NCI-H2171 treated with DMSO at 0.1 percent for 48 hours (cell line): Measurements from ENCODE around the gene NRXN3.

ENCODE experiments used
- DNase-seq: peaks from one replicate; lab custom pipeline; 2025; lab: John Stamatoyannopoulos, UW

The NRXN3 gene

GRCh38 chr14:79225815-79226214, 1055.6 kb downstream of the NRXN3 start:
- DNase-seq, result no peak

- peak; percentile 97 for DNase-seq
These were observed 1059.3 kb downstream of the NRXN3 start for GRCh38 chr14:79229383-79229909.

GRCh38 chr14:79242666-79243065, 1072.5 kb downstream of the NRXN3 start:
- peak; percentile 93 for DNase-seq

GRCh38 chr14:79246173-79246572, 1076.0 kb downstream of the NRXN3 start:
- no peak for DNase-seq

- DNase-seq, result no peak
These were observed 1078.0 kb downstream of the NRXN3 start for GRCh38 chr14:79248126-79248525.

GRCh38 chr14:79248771-79249170, 1078.6 kb downstream of the NRXN3 start:
- DNase-seq, result peak; percentile 72

GRCh38 chr14:79251278-79251677, 1081.1 kb downstream of the NRXN3 start:
- DNase-seq, result no peak

GRCh38 chr14:79253576-79253975, 1083.4 kb downstream of the NRXN3 start:
- no peak for DNase-seq

- no peak for DNase-seq
These were observed 1084.0 kb downstream of the NRXN3 start for GRCh38 chr14:79254069-79254775.

- peak; percentile 71 for DNase-seq
These were observed 1086.2 kb downstream of the NRXN3 start for GRCh38 chr14:79256380-79256779.

- DNase-seq, result no peak
These were observed 1090.2 kb downstream of the NRXN3 start for GRCh38 chr14:79260406-79260805.

- no peak for DNase-seq
These were observed 1095.3 kb downstream of the NRXN3 start for GRCh38 chr14:79265366-79265946.

GRCh38 chr14:79270361-79270760, 1100.2 kb downstream of the NRXN3 start:
- DNase-seq, result no peak

GRCh38 chr14:79271122-79271521, 1100.9 kb downstream of the NRXN3 start:
- DNase-seq, result no peak

- no peak for DNase-seq
These were observed 1104.6 kb downstream of the NRXN3 start for GRCh38 chr14:79274641-79275291.

- peak; percentile 42 for DNase-seq
These were observed 1105.1 kb downstream of the NRXN3 start for GRCh38 chr14:79275292-79275655.

- DNase-seq, result no peak
These were observed 1108.2 kb downstream of the NRXN3 start for GRCh38 chr14:79278286-79278797.

GRCh38 chr14:79278798-79279644, 1108.8 kb downstream of the NRXN3 start:
- peak; percentile 99 for DNase-seq

GRCh38 chr14:79279645-79280597, 1109.7 kb downstream of the NRXN3 start:
- peak; percentile 83 for DNase-seq

GRCh38 chr14:79281244-79282152, 1111.3 kb downstream of the NRXN3 start:
- DNase-seq, result peak; percentile 45
